ENCODE results near the gene ZNF19. TPM values are rescaled to one million over a fixed set of nuclear protein-coding genes. Genes with fewer than 3 reads are reported as not detected.

The ZNF19 gene
- total RNA-seq, 1 experiment from 2014 or later: 5.8 TPM

DNA sequence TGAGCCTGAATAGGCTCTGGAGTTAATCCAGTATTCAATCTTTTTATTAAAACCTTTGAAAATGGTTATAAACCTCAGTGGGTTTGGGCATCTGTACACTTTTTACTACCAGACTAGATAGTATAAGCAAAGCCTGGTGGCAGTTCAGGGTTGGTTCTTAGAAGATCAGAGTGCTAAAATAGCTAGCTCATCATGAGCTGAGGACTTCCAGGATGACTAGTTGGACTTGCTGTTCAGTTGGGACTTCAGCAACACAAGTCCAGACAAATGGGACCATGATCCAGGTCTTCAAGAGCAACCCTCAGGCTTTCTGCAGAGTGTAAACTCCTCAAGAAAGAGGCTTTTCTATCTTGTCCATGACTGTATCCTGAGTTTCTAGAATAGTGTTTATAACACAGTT lies 1.2 kb upstream of the ZNF19 start:
- DNase-seq (ENCODE audit: low spot score): no peak

DNA sequence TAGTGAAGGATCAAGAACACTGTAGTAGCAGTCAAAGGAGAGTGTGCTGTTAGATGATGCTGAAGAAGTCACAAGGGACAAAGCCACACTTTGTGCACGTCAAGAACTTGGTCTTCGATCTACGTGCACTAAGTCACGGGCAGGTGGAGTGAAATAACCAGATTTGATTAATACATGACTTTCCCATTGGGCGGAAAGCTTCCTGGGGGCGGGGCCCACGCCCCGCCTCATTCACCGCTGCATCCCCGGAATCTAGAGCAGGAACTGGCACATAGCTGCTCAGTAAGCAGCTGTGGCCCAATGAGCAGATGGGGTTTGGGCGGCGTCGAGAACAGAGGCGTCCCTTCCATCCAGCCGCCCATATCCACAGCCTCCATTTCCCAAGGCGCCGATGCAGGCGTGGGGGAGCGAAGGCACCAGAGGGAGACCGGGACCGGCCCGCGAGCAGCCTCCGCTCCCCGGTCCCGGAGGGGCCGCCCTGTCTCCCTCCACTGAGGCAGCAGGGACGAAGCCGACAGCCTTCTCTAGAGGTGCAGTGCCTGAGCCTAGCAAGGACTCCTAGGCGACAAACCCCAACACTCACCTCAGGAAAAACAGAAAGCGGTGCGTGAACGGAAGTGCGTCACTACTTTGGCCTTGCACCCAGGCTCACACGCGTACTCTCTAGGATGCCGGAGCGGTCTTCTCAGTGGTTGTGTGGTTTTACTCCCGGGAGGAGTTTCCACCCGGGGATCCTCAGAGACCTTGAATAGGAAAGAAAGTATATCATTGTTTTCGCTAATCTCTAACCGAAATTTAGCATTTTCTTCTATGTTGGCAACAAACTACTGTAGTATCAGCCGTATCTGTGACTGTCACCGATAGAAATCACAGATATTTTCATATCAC lies 4.9 kb downstream of the ZNF19 start:
- peak; percentile 73 for DNase-seq (ENCODE audit: low spot score)

GRCh38 chr16:71482569-71482968 lies 6.6 kb downstream of the ZNF19 start:
- no peak for DNase-seq (ENCODE audit: low spot score)

- no peak for DNase-seq (ENCODE audit: low spot score)
Measured at GRCh38 chr16:71480956-71481355, 8.2 kb downstream of the ZNF19 start.

DNA sequence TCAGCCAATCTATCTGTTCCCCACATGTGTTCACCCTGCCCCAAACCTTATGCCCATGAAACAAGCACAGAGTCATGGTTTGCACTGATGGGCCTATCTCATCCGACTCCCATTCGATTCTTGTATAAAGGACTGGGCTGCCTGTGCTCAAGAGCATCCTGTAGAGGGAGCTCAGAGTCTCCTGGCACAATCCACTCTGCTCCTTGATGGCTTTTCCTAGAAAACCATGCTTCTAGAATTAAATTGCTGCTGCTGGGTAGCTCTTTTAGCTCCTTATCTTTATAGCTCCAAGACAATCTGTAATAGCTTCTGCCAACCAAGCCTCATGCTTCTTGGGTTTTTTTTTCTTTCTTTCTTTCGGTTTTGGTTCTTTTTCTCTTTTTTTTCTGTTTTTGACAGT lies 9.7 kb downstream of the ZNF19 start:
- DNase-seq (ENCODE audit: low spot score): no peak

DNA sequence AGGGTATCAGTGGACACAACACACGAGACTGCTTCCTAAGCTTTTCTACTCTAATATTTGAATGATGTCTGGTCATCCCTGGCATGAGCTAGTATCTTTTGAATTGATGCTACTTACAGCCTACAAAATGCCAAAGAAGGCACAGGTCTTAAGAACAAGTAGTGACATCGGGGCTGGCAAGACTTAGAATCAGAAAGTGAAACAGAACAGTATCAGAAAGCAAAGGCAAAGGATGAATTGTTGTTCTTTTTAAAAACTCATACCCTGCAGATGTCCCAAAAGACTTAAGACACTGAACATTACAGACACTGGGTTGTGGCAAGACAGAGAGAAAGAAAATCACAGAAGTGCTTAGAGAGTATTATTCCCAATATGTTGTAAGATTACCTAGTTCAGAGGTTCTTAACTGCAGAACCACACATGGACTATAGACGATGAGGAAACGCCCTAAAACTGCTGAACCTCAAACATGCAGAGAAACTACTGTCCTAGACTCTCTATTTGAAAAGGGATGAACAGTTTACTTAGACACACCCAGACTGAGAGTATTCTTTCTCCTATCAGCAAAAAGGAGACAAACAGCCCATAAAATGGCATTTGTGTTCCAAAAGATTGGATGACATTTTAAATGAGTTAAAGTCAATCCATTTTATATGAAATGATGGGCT lies 12.5 kb downstream of the ZNF19 start:
- DNase-seq (ENCODE audit: low spot score): no peak

DNA sequence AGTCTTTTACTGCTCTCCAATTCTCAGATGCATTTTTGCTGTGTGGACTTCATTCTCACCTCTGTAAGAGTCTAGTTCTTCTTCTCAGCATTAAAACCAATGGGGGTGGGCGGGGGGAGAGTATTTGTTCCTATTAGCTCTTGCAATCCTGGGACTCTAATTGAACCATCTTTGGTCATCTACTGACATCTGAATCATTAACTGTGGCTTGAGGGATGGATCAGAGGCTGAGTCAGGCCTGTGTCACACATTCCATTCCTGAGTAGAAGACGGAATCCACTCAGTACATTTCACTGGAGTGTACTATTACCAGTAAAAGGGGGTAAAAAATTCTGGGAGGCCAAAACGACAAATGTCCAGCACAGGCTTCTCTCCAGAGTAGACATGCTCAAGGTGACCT lies 14.3 kb downstream of the ZNF19 start:
- DNase-seq (ENCODE audit: low spot score): peak; percentile 85

DNA sequence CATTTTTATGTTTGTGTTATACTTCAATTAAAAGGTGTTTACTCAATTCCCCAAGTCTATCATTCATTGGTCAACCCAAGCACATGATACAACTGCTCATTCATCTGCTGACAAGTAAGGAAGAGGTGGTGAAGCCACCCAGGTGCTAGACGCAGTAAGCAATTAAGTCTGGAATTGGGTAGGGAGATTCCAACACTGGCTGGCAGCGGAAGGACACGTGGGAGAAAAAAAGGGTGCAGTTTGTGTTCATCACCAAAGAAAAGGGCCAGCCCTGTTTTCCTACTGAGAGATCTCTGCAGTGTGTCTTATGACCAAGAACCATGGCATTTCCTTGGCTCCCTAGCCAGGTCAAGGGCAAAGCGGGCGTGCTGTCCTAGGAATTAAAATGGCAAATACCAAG lies 15.2 kb downstream of the ZNF19 start:
- DNase-seq (ENCODE audit: low spot score): peak; percentile 79

- DNase-seq (ENCODE audit: low spot score): no peak
Measured at GRCh38 chr16:71472931-71473330, 16.2 kb downstream of the ZNF19 start.

GRCh38 chr16:71472051-71472450 lies 17.1 kb downstream of the ZNF19 start:
- no peak for DNase-seq (ENCODE audit: low spot score)

DNA sequence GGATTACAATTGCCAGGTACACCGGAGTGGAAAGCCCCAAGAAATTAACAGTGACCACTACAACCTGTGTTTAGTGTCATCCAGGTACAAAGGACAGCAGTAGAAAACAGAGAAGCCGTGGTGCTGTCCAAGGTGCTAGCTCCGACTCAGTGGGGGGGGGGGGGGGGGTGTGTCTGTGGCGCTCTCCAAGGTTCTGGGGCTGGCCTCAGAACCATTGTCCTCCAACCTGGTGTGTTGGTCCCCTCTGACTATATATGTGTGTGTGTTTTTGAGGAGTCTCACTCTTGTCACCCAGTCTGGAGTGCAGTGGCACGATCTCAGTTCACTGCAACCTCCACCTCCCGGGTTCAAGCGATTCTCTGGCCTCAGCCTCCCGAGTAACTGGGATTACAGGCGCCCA lies 21.3 kb downstream of the ZNF19 start:
- DNase-seq (ENCODE audit: low spot score): no peak

DNA sequence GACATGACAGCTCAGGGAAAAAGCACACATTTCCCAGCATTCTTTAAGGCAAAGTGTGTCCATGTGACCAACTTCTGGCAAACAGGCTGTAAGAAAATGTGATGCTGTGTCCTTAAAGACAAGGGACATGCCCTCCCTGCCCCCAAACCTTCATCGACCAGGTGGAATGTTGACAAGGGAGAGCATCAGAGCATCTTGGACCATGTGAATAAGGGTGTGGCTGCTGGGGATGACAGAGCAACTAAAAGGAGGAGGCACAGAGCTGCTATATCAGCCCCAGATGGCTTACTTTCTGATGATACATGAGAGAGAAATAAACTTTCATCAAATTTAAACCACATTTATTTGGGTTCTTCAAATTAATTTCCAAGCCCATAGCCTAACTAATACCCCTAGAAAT lies 24.9 kb downstream of the ZNF19 start:
- no peak for DNase-seq (ENCODE audit: low spot score)

GRCh38 chr16:71461686-71462648 lies 27.2 kb downstream of the ZNF19 start, which contains the start of gene ZNF23:
ZNF23 (minus strand) TSS chr16:71462247; CDS start chr16:71456796, 5,451 bp downstream.
- DNase-seq (ENCODE audit: low spot score): peak; percentile 35

DNA sequence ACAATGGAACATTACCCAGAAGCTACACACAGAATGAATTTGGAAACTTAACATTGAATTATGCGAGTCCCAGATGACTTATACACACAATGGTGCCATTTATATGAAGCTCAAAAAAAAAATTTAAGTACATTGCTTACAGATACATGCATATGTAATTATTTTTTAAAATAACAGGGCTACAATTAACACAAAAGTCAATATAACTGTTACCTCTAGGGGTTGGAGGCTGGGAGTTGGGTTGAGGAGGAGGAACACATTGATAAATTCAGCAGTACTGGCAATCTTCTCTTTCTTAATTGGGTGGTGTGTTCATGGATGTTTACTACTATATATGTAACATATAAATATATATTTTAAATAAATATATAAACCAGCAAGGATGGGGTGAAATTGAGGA lies 28.2 kb downstream of the ZNF19 start:
- DNase-seq (ENCODE audit: low spot score): no peak

DNA sequence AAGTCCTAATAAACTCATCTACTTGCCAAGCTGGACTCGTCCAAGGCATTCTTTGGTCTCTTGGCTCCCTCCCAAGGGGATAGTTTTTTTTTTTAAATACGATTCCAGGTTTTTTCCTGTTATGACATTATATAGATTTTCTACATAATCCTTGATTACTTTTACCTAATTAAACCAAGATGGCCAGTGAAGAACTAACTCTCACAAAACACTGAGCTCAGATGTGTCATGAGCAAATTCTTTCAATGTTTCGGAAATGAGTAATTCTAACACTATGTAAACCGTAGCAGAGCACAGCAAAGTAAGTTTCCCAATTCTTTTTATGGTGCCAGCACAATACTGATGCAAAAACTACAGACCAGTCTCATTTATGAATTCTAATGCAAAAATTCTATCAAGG lies 28.9 kb downstream of the ZNF19 start:
- DNase-seq (ENCODE audit: low spot score): peak; percentile 66

DNA sequence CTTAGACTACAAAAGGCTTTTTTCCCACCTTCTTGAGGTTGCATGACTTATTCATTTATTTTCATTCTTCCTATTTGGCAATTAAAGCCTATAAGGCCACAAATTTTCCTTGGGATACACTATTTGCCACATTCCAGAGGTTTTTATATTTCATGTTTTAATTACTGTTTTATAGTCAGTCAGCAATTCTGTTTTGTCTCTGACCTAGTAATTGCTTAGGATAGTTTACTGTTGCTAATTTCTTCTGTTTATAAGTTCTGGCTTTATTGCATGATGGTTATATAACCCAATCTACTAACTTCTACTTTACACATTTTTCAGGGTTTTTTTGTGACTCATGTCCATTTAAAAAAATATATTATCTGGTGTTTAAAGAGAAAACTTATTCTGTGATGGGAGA lies 29.6 kb downstream of the ZNF19 start:
- no peak for DNase-seq (ENCODE audit: low spot score)

DNA sequence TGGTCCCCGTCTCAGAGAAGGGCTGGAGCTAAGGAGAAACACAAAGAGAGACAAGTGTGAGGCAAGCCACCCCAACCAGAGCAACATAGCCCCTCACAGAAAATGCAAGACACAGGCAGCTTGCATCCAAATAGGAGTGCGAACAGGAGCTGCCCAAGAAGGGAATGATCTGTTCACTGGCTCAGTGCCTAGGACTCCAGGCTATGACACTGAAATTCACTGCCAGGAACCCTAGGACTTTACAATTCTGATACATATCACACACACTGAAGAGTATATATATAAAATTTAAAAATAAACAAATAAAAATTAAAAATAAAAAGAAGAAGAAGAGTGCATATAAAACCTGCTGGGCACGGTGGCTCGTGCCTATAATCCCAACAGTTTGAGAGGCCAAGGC lies 32.3 kb downstream of the ZNF19 start:
- DNase-seq (ENCODE audit: low spot score): no peak

GRCh38 chr16:71453036-71453435 lies 36.1 kb downstream of the ZNF19 start:
- DNase-seq (ENCODE audit: low spot score): no peak

DNA sequence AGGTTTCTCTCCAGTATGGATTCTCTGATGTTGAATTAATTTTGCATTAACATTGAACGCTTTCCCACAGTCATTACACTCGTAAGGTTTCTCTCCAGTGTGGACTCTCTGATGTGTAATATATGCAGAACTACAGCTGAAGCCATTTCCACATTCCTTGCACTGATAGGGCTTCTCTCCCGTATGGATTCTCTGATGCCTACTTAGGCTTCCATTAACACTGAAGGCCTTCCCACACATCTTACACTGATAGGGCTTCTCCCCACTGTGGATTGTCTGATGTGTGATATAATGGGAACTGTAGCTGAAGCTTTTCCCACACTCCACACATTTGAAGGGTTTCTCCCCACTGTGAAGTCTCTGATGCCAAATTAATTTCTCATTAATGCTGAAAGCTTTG lies 40.1 kb downstream of the ZNF19 start:
- no peak for DNase-seq (ENCODE audit: low spot score)

- no peak for DNase-seq (ENCODE audit: low spot score)
Measured at GRCh38 chr16:71448274-71448866, 40.8 kb downstream of the ZNF19 start.

DNA sequence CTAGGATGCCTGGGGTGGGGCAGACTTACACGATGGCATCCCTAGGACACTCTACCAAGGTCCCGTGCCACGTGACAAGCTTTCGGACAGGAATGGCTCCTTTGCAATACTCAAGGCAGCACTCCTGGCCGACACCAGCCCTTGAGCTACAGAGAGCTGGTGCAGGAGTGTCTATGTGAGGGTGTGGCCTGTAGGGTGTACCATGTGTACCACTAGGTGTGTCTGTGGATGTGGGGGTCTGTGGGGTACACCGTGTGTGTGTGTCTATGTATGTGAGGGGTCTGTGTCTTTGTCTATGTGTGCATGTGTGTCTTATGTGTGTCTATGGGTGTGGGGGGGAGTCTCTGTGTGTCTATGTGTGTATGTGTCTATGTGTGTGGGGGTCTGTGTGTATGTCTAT lies 45.4 kb downstream of the ZNF19 start:
- no peak for DNase-seq (ENCODE audit: low spot score)

- DNase-seq (ENCODE audit: low spot score): no peak
Measured at GRCh38 chr16:71442051-71442440, 47.1 kb downstream of the ZNF19 start, which contains the start of gene TLE7. TLE7 (minus strand) TSS chr16:71442054; CDS start chr16:71433324, 8,730 bp downstream.

All from A172 (cell line).